Effector memory CD4-positive, alpha-beta T cell (primary cell): ENCODE data around the gene MEX3B.

Experiments used
- DNase-seq, 3 donors: peaks; one replicate each; pipeline ENCODE4 v3.0.0-alpha.2; 2020
- H3K27ac ChIP-seq: 2 replicates; pipeline ENCODE4 v1.7.0; 2013; ENCODE audit warnings: mild to moderate bottlenecking, low read length, moderate library complexity; ENCODE audit not compliant: insufficient read depth, poor library complexity, severe bottlenecking
- H3K27me3 ChIP-seq: replicated peaks from 2 replicates; pipeline ENCODE4 v1.7.0; 2013; ENCODE audit warnings: mild to moderate bottlenecking, low read length; ENCODE audit not compliant: insufficient read depth, control insufficient read depth, poor library complexity, severe bottlenecking
- H3K36me3 ChIP-seq: 2 replicates; pipeline ENCODE4 v1.7.0; 2013; ENCODE audit warnings: mild to moderate bottlenecking, low read length, moderate library complexity; ENCODE audit not compliant: control insufficient read depth, insufficient read depth
- H3K4me1 ChIP-seq: 2 replicates; pipeline ENCODE4 v1.7.0; 2013; ENCODE audit warnings: low read length, mild to moderate bottlenecking; ENCODE audit not compliant: control insufficient read depth, insufficient read depth, poor library complexity, severe bottlenecking
- H3K4me3 ChIP-seq: 2 replicates; pipeline ENCODE4 v1.7.0; 2013; ENCODE audit warnings: low read length, low read depth, mild to moderate bottlenecking; ENCODE audit not compliant: insufficient read depth, poor library complexity, severe bottlenecking
- H3K9me3 ChIP-seq: 2 replicates; pipeline ENCODE4 v1.7.0; 2013; ENCODE audit warnings: mild to moderate bottlenecking, low read length, moderate library complexity; ENCODE audit not compliant: control insufficient read depth

The MEX3B gene

DNA sequence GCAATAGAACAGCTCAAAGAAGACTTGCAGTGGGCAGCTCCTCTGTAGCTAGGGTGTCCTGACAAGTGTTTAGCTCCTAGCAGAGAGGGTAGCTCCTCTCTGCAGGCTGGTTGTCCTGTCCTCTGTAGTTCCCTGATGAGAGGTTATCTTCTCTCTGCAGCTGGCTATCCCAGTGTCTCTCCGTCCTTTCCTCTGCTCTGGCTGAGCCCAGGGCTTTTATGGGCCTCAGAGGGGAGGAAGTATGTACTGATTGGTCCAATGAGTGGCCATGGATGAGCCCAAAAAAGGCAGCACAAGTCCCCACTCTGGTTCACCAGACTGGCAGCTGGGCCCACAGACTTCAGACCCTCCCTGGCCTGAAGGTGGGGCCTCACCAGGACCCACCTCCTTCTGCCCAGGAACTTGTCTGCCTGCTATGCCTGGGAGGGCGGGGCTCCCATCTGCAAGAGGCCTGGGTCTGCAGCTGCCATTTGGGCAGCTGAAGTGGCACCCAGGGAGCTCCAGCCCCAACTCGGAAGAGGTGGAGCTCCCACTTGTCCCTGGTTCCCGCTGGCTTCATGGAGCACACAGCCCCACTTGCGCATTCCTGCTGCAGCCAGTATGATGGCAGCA is 27.2 kb upstream of the MEX3B start:
- no peak for DNase-seq
- no peaks in the 10 kb centered on the region for H3K27me3 ChIP-seq

DNA sequence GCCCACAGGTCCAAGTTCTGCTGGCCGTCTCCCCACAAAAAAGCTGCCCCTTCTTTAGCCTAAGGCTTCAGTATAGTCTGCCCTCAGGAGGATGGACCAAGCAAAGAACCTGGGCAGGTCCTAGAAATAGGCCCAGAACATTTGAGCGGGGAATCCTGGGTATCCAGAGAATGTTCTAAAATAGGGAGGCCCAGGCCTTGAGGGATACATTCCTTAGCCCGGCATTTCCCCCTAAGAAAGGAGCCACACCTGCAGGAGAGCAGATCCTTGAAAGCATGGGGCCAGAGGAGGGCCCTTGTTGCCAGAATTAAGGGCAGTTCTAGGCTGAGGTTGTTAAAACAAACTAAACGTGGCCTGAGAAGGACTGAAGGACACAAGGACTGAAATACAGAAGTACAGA is 20.6 kb upstream of the MEX3B start:
- Histone ChIP-seq H3K36me3 (no peaks in the 10 kb centered on the region), H3K27ac (no peak overlapping the region), H3K4me1 (no peaks in the 10 kb centered on the region), H3K4me3 (no peak overlapping the region), H3K9me3 (no peaks in the 10 kb centered on the region), H3K27me3 (no peaks in the 10 kb centered on the region)
- DNase-seq, result no peak

More for the DNA sequence above, 27.2 kb upstream of the MEX3B start:
- no peak overlapping the region for H3K27ac ChIP-seq
- no peaks in the 10 kb centered on the region for H3K36me3 ChIP-seq
- H3K4me1 ChIP-seq, result no peaks in the 10 kb centered on the region
- no peaks in the 10 kb centered on the region for H3K9me3 ChIP-seq
- no peak overlapping the region for H3K4me3 ChIP-seq

DNA sequence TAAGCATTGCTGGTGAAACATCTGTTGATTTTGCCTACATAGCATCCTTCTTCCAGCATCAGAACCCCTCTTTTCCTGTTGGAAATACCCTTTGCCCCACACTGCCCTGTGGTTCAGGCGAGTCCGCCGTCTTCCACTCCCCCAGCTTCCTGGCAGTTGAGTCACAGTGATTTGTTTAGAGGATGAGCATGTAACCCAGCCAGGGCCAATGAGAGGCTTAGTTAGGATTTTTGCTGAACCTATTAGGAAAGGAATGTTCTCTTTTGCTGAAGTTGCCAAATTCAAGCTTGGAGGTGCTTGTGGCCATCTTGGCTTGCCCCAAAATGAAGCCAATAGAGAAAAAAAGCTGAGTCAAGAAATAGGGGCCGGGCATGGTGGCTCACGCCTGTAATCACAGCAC is 19.0 kb upstream of the MEX3B start:
- Histone ChIP-seq H3K27me3 (peaks cover 4% of the 10 kb centered on the region), H3K4me1 (no peaks in the 10 kb centered on the region), H3K9me3 (no peaks in the 10 kb centered on the region), H3K4me3 (no peak overlapping the region), H3K36me3 (no peaks in the 10 kb centered on the region), H3K27ac (no peak overlapping the region)
- DNase-seq, result no peak

DNA sequence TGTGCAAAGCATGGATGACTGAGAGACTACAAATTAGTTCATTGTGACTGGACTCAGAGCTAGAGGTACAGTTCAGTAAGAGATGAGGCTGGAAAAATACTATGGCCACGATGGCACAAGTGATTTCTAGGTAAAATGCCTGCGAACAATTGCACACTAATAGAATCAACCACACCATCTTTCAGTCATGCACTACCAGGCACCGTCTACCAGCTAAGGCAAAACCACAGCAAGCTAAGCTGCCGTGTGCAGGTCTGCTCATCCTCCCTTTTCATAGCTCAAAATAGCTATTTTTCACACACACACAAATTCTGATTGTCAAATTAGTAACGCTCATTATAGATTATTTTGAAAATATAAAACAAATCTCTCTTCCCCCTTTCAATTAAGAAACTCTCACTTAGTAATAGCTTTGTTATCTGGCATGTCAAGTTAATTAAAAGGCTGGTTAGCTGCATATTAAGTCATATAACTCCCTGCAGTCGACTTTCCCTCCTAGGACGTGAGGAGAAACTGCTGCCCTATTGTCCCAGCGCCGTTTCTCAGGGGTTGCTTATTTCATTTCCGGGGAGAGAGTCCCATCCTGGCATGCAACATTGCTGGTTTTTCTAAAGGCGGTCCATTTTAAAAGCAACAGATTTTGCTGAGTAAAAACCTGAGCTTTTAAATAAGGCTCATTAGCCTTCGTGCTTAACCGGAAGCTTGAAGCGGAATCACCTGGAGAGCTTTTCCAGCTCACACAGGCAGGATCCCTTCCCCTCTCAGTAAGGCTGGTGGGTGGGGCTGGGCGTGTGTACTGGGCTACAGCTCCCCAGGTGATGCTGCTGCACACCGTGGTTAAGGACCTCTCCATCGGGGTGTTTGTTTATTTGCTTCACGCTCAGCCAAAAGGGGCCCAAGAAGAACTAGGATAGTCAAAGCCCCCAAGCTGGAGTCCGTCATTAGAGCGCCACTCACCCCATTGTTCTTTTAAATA is 16.9 kb upstream of the MEX3B start:
- DNase-seq, result no peak
- H3K4me1 ChIP-seq, result no peaks in the 10 kb centered on the region
- H3K27me3 ChIP-seq, result peaks cover 4% of the 10 kb centered on the region
- H3K36me3 ChIP-seq, result no peaks in the 10 kb centered on the region
- H3K9me3 ChIP-seq, result no peaks in the 10 kb centered on the region
- no peak overlapping the region for H3K27ac ChIP-seq
- no peak overlapping the region for H3K4me3 ChIP-seq

DNA sequence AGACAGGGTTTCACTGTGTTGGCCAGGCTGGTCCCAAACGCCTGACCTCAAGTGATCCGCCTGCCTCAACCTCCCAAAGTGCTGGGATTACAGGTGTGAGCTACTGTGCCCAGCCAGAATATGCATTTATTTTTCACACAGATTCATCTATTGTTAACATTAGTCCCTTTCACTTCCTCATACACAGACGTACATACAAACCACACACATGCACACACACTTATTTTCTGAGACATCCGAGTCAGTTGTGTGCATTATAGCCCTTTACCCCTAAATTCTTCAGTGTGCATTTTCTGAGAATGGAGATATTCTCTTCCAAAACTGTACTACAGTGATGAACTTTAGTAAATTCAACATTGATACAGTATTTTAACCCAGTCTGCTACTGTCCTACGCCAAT is 15.0 kb upstream of the MEX3B start:
- H3K27me3 ChIP-seq, result peaks cover 4% of the 10 kb centered on the region
- no peaks in the 10 kb centered on the region for H3K36me3 ChIP-seq
- no peaks in the 10 kb centered on the region for H3K9me3 ChIP-seq
- no peak for DNase-seq
- H3K4me1 ChIP-seq, result no peaks in the 10 kb centered on the region
- H3K27ac ChIP-seq, result no peak overlapping the region
- no peak overlapping the region for H3K4me3 ChIP-seq

DNA sequence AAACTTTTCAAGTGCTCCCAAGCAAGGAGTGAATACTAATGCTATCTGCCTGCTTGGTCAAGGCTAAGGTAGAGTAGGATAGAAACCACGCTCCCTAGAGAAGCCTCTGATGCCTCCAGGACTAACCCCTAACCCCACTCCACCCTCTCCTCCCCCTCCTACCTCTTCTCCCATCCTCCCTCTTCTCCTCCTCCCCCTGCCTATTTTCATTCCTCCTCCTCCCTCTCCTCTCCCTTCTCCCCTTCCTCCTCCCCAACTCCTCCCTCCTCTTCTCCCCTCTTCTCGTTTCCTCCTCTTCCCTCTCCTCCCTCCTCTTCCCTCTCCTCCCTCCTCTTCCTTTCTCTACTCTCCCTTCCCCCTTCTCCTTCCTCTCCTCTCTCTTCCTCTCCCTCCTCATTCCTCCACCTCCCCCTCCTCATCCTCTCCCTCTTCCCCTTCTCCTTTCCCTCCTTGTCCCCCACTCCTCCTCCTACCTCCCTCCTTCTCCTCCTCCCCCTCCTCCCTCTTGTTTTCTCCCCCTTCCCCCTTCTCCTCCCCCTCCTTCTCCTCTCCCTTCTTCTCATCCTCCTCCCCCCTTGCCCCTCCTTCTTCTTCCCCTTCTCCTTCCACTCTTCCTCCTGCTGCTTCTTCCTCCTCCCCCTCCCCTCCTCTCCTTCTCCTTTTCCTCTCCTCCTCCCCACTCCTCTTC is 12.8 kb upstream of the MEX3B start:
- no peak overlapping the region for H3K27ac ChIP-seq
- no peaks in the 10 kb centered on the region for H3K9me3 ChIP-seq
- H3K36me3 ChIP-seq, result no peaks in the 10 kb centered on the region
- no peak overlapping the region for H3K4me3 ChIP-seq
- peaks cover 4% of the 10 kb centered on the region for H3K27me3 ChIP-seq
- DNase-seq, result no peak
- H3K4me1 ChIP-seq, result no peaks in the 10 kb centered on the region

DNA sequence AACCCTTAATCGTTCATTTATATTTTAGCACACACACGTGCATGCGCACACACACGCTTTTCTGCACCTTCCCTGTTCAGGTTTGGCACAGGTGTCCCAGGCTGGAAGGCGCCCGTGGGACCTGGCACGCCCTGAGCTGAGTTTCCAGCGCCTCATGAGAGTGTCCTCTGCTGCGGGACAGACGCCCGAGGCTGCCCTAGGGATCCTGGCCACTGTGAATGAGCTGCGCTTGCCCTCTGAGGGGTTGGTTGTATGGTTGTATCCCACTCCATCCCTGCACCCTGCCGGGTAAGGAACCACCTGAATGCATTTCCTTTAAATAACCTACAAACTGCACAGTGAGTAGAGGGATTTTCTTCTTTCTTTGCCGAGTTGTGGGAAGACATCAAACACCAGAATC is 12.2 kb upstream of the MEX3B start:
- H3K4me1 ChIP-seq, result no peaks in the 10 kb centered on the region
- H3K9me3 ChIP-seq, result no peaks in the 10 kb centered on the region
- H3K27ac ChIP-seq, result no peak overlapping the region
- no peak for DNase-seq
- H3K4me3 ChIP-seq, result no peak overlapping the region
- H3K36me3 ChIP-seq, result no peaks in the 10 kb centered on the region
- H3K27me3 ChIP-seq, result peaks cover 4% of the 10 kb centered on the region

DNA sequence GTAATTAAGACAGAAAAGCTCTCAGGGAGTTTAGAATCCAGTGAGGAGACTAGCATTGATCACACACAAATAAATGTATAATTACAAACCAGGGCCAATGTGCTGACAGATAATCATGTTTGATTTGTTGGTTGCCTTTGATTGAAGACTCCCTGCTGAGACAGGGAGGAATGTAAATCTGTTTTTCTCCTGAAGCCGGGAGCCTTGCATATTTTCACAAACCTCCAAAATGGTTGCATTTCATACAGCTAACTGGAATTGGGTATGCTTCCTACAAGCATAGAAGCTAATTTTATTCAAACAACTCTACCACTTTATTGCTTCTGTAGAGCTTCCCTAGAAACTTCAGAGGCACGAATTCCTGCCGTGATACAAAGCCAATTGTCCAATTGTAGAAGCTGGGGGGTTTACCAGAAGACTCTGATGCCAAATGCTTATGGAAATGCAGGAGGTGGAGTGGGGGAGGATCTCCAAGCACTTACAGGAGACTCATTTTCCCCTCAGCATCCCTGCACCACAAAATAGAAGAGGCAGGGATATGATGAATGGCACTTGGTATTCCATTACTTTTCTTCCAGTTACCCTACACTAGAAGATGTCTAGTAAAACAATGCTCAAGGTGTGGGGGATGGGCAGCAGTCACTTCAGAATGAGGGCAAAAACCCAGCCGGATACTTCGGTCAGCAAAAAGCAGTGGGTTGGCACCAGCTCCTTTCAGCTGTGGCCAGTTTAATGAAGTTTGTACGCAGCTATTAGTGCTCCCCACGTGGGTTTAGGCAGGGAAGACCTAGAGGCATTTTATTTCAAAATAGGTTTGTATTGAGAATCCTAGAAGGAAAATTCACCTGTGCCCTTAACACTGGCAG is 11.4 kb upstream of the MEX3B start:
- Histone ChIP-seq H3K4me3 (no peak overlapping the region), H3K4me1 (no peaks in the 10 kb centered on the region), H3K36me3 (no peaks in the 10 kb centered on the region), H3K27me3 (peaks cover 4% of the 10 kb centered on the region), H3K9me3 (no peaks in the 10 kb centered on the region), H3K27ac (no peak overlapping the region)
- DNase-seq, result no peak

DNA sequence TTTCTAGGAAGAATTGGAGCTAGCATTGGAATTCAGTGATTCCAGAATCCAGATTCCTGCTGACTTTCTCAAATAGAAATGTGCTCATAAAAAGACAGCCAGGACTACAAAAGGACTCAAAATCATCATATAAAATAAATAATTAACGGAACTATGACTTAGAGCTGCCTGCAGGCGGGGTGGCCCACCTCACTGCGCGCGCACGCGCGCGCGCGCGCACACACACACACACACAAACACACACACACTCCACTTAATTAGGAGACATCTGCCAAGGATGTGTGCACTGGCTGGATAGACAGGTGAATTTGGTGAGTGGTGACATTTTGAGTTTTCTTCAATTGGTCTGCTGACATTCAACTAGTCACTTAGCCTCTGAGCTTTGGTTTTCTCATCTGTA is 6.9 kb upstream of the MEX3B start:
- no peak for DNase-seq
- no peaks in the 10 kb centered on the region for H3K27me3 ChIP-seq
- H3K27ac ChIP-seq, result no peak overlapping the region
- no peaks in the 10 kb centered on the region for H3K9me3 ChIP-seq
- H3K36me3 ChIP-seq, result no peaks in the 10 kb centered on the region
- H3K4me3 ChIP-seq, result no peak overlapping the region
- H3K4me1 ChIP-seq, result no peaks in the 10 kb centered on the region
